Transverse colon (tissue), 4 donors: ENCODE results near the gene MPND. TPM values are rescaled to one million over a fixed set of nuclear protein-coding genes. Genes with fewer than 3 reads are reported as not detected.

ENCODE experiments used
- DNase-seq: peaks from one replicate; pipeline ENCODE4 v3.0.0-alpha.2; 2019
- H3K27ac ChIP-seq, 4 donors: fragments of 200-600 bp; sonication (generic); 2 replicates each; pipeline ENCODE4 v1.5.1; 2016 to 2018; ENCODE audit warnings: inconsistent platforms in 4 of 4
- H3K27me3 ChIP-seq: fragments of 200-600 bp; sonication (generic); 2 replicates; pipeline ENCODE4 v1.5.1; 2017; ENCODE audit warnings: inconsistent platforms
- H3K36me3 ChIP-seq, 4 donors: fragments of 200-600 bp; sonication (generic); 2 replicates each; pipeline ENCODE4 v1.5.1; 2017 to 2019; ENCODE audit warnings: inconsistent platforms in 4 of 4
- H3K4me1 ChIP-seq, 4 donors: fragments of 200-600 bp; sonication (generic); 2 replicates each; pipeline ENCODE4 v1.5.1; 2017 to 2020; ENCODE audit warnings: inconsistent platforms in 4 of 4
- H3K4me3 ChIP-seq, 4 donors: fragments of 200-600 bp; sonication (generic); 1 replicate in 1 of 4; 2 replicates in 3 of 4; pipeline versions ENCODE4 v1.5.1 to v1.6.1; 2017 to 2019; ENCODE audit warnings: inconsistent platforms in 4 of 4
- H3K9me3 ChIP-seq, 2 donors: fragments of 200-600 bp; sonication (generic); 2 replicates each; pipeline ENCODE4 v1.5.1; 2017 to 2019; ENCODE audit warnings: inconsistent platforms in 2 of 2
- CTCF ChIP-seq, 5 experiments: fragments of 200-600 bp in 3 of 5; fragments of 450-650 bp in 2 of 5; sonication (generic) in 3 of 5; IDR thresholded peaks; 1 replicate in 2 of 5; 2 replicates in 3 of 5; pipeline ENCODE4 v1.5.1; 2016 to 2017; ENCODE audit warnings: antibody characterized with exemption in 5 of 5, inconsistent platforms in 3 of 5, mild to moderate bottlenecking in 2 of 5, moderate library complexity in 1 of 5
- EP300 ChIP-seq: sonication (generic); formaldehyde crosslinking; IDR thresholded peaks from one replicate; pipeline ENCODE4 v1.6.1; 2017; ENCODE audit warnings: antibody characterized with exemption, low read depth
- POLR2A ChIP-seq: fragments of 450-650 bp; IDR thresholded peaks from one replicate; pipeline ENCODE4 v1.6.1; 2016; ENCODE audit warnings: antibody characterized with exemption, mild to moderate bottlenecking, moderate library complexity
- POLR2AphosphoS5 ChIP-seq, 3 donors: sonication (generic); formaldehyde crosslinking; IDR thresholded peaks; one replicate each; pipeline ENCODE4 v1.6.1; 2016; ENCODE audit warnings: antibody characterized with exemption in 3 of 3
- WGBS, 2 donors: methylation state at CpG; one replicate each; pipeline ENCODE4 v1.1.5; 2018; ENCODE audit warnings: low coverage in 1 of 2; 5-methylcytosine and 5-hydroxymethylcytosine counted together
- in situ Hi-C, 4 donors: fragments of 200-750 bp; cut with MboI; loops; one replicate each; pipeline versions ENCODE4 v1.15.0 to v1.15.1; 2017; ENCODE audit warnings: low sequenced_read_pairs in 3 of 4, low pct_ligation_motif_present in 1 of 4, low pct_unique_long_range_greater_than_20kb in 1 of 4
- intact Hi-C: fragments of 100-400 bp; cut with DNase I; formaldehyde crosslinking; loops from one replicate; pipeline ENCODE4 v1.15.1; 2023; ENCODE audit warnings: low total_unique reads
- total RNA-seq, 4 donors: library from RNA; depleted of rRNA; stranded (reverse); fragments of >200 nt; gene quantifications; one replicate each; pipeline ENCODE4 v1.1.0, GENCODE V29; 2016

Gene MPND
- total RNA-seq, 4 donors from 2014 or later: 16.5 to 96.5 (median 33.7) TPM

- no peaks in the 10 kb centered on the region for H3K9me3 ChIP-seq
- H3K27ac ChIP-seq: no peak overlapping the region
- H3K4me1 ChIP-seq: peaks cover 11 to 22% (median 16%) of the 10 kb centered on the region in 4 donors
- intact Hi-C loops: no loop called here
- H3K27me3 ChIP-seq: no peaks in the 10 kb centered on the region
- TF ChIP-seq CTCF (IDR thresholded peaks at IDR 0.05): no peak
- no peak for TF ChIP-seq POLR2A
- no peak for TF ChIP-seq EP300
- no peak for TF ChIP-seq POLR2AphosphoS5 (IDR thresholded peaks at IDR 0.05)
- DNase-seq: no peak
- in situ Hi-C loops: no loop called here
- H3K36me3 ChIP-seq: no peaks in the 10 kb centered on the region
- no peak overlapping the region for H3K4me3 ChIP-seq
- WGBS, 2 donors: 73 to 84% methylated on average over 4 to 8 of the region's 8 CpGs
Observed at GRCh38 chr19:4405977-4406376, 62.6 kb downstream of the MPND start.

GRCh38 chr19:4406626-4407025 is 63.3 kb downstream of the MPND start:
- WGBS, 2 donors: 95 to 100% methylated on average over 1 to 7 of the region's 7 CpGs
- TF ChIP-seq POLR2A (no peak), CTCF (IDR thresholded peaks at IDR 0.05) (no peak), EP300 (no peak), POLR2AphosphoS5 (IDR thresholded peaks at IDR 0.05) (no peak)
- intact Hi-C loops: no loop called here
- Histone ChIP-seq H3K36me3 (no peaks in the 10 kb centered on the region), H3K27ac (no peak overlapping the region), H3K4me1 (peaks cover 7 to 15% (median 12%) of the 10 kb centered on the region in 4 donors), H3K9me3 (no peaks in the 10 kb centered on the region), H3K27me3 (no peaks in the 10 kb centered on the region), H3K4me3 (no peak overlapping the region)
- no peak for DNase-seq
- in situ Hi-C loops: no loop called here

GRCh38 chr19:4409123-4409933 is 66.0 kb downstream of the MPND start:
- Histone ChIP-seq H3K27ac (no peak overlapping the region), H3K27me3 (no peaks in the 10 kb centered on the region), H3K36me3 (no peaks in the 10 kb centered on the region), H3K9me3 (no peaks in the 10 kb centered on the region), H3K4me3 (no peak overlapping the region), H3K4me1 (no peaks in the 10 kb centered on the region)
- intact Hi-C loops (no loop called here), in situ Hi-C loops (no loop called here)
- no peak for DNase-seq
- WGBS, 2 donors: 87 to 94% methylated on average over 4 to 23 of the region's 23 CpGs
- TF ChIP-seq EP300 (no peak), POLR2AphosphoS5 (IDR thresholded peaks at IDR 0.05) (no peak), POLR2A (no peak), CTCF (IDR thresholded peaks at IDR 0.05) (no peak)

Other genes with a start within 250 kb of the MPND start
- 100 to 1,000 TPM; 136 to 199 (median 195) TPM for gene MAP2K2, start 219.4 kb upstream of the MPND start, total RNA-seq
- 10 to 100 TPM in 1 of 4 donors, 1 to 10 TPM in 2, not detected in 1; 1.1 to 16.4 (median 2.3) TPM for gene CREB3L3, start 189.9 kb upstream of the MPND start, total RNA-seq
- gene SIRT6, start 161.0 kb upstream of the MPND start, total RNA-seq: 100 to 1,000 TPM; 141 to 215 (median 194) TPM
- gene ANKRD24, start 160.9 kb upstream of the MPND start, total RNA-seq: 1 to 10 TPM; 1.2 to 6.4 (median 2.1) TPM
- 1 to 10 TPM in 2 of 4 donors, under 1 TPM in 1, not detected in 1; 0.96 to 3.7 (median 3.7) TPM for gene EBI3, start 114.0 kb upstream of the MPND start, total RNA-seq
- gene YJU2, start 96.5 kb upstream of the MPND start, total RNA-seq: 10 to 100 TPM in 3 of 4 donors, 1 to 10 TPM in 1; 9.6 to 24.3 (median 17.1) TPM
- 10 to 100 TPM in 3 of 4 donors, 1 to 10 TPM in 1; 7.6 to 51.4 (median 27.5) TPM for gene SHD, start 64.3 kb upstream of the MPND start, total RNA-seq
- 1 to 10 TPM in 2 of 4 donors, not detected in 2; 3.8 to 4.8 TPM for gene TMIGD2, start 41.2 kb upstream of the MPND start, total RNA-seq
- gene FSD1, start 39.0 kb upstream of the MPND start, total RNA-seq: 1 to 10 TPM in 2 of 4 donors, under 1 TPM in 1, not detected in 1; 0.68 to 2.9 (median 1.5) TPM
- gene STAP2, start 4.7 kb upstream of the MPND start, total RNA-seq: 100 to 1,000 TPM; 146 to 680 (median 245) TPM
- 10 to 100 TPM; 16.5 to 63.2 (median 34.2) TPM for gene SH3GL1, start 57.0 kb downstream of the MPND start, total RNA-seq
- 10 to 100 TPM in 2 of 4 donors, 1 to 10 TPM in 2; 8.5 to 28.9 (median 11.1) TPM for gene CHAF1A, start 59.1 kb downstream of the MPND start, total RNA-seq
- 100 to 1,000 TPM in 2 of 4 donors, 10 to 100 TPM in 2; 72.2 to 314 (median 132) TPM for gene UBXN6, start 114.2 kb downstream of the MPND start, total RNA-seq
- 10 to 100 TPM; 30.0 to 98.4 (median 38.9) TPM for gene HDGFL2, start 128.7 kb downstream of the MPND start, total RNA-seq
- 10 to 100 TPM in 3 of 4 donors, 1 to 10 TPM in 1; 8.9 to 33.7 (median 22.2) TPM for gene PLIN4, start 174.9 kb downstream of the MPND start, total RNA-seq
- 1 to 10 TPM in 3 of 4 donors, not detected in 1; 2.7 to 6.7 (median 6.0) TPM for gene PLIN5, start 191.7 kb downstream of the MPND start, total RNA-seq
- 10 to 100 TPM in 3 of 4 donors, 1 to 10 TPM in 1; 1.9 to 18.1 (median 14.4) TPM for gene LRG1, start 196.5 kb downstream of the MPND start, total RNA-seq
- gene SEMA6B, start 216.1 kb downstream of the MPND start, total RNA-seq: 1 to 10 TPM in 3 of 4 donors, under 1 TPM in 1; 1.00 to 4.1 (median 1.7) TPM